GM21526 (cell line): Measurements from ENCODE around the gene CCDC85C.

Experiments used
- ATAC-seq: cut with Tn5 transposase; IDR thresholded peaks from one replicate; pipeline ENCODE4 v1.9.1; 2021; ENCODE audit warnings: moderate library complexity; ENCODE audit not compliant: unreplicated experiment, low FRiP score

The CCDC85C gene

DNA sequence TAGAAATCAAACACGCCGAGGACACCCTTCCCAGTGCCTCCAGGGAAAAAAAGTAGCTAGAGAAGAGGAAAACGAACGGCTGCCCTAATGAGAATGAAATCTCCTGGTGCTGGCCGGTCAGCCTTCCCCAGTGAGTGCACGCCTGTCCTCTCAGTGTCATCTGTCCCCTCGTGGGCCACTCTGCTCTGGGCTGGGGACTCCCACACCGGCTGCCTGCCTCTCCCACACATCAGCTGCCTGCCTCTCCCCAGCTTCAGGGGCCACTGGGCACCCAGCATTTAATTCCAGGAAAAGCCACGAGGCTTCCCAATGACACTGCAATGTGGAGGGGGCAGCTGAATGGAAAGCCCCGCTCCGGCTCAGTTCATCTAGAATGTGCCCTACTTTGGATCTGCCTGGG is 59.0 kb downstream of the CCDC85C start:
- no peak for ATAC-seq

- no peak for ATAC-seq
Measured at GRCh38 chr14:99543985-99544384, 60.0 kb downstream of the CCDC85C start.

DNA sequence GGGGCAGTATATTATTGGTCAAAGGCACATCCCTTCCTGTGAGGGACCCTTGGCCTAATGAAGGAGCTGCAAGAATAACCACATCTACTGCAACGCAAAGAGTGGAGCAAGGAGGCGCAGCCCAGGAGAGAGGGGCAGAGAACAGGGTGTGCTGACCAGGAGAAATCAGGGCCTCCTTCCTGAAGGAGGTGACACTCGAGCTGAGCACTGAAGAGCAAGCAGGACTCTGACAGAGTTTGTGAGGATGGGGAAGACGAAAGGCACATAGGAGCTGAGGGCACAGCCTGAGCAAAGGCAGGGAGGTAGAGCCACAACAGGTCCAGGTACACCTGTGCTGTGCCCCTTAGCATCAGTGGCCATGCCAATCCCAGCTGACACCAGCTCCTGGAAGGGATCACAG is 60.6 kb downstream of the CCDC85C start:
- ATAC-seq: no peak

DNA sequence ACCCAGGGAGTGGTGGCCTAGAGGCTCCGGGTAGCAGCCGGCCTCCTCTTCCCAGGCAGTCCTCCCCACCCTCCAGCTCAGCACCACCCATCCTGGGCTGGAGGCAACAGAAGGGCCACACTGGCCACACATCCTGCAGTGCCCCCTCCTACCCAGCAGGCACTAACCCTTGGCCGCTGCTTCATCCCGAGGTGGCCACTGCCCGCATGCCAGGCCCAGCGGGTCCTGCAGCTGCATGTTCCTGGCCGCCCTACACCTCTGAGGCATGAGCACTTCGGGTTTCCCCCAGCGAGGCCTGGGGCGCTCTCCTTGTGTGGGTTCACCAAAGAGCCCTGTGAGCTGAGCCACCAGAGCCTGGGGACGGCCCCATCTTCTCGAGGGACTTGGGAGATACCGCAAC is 61.4 kb downstream of the CCDC85C start:
- no peak for ATAC-seq

DNA sequence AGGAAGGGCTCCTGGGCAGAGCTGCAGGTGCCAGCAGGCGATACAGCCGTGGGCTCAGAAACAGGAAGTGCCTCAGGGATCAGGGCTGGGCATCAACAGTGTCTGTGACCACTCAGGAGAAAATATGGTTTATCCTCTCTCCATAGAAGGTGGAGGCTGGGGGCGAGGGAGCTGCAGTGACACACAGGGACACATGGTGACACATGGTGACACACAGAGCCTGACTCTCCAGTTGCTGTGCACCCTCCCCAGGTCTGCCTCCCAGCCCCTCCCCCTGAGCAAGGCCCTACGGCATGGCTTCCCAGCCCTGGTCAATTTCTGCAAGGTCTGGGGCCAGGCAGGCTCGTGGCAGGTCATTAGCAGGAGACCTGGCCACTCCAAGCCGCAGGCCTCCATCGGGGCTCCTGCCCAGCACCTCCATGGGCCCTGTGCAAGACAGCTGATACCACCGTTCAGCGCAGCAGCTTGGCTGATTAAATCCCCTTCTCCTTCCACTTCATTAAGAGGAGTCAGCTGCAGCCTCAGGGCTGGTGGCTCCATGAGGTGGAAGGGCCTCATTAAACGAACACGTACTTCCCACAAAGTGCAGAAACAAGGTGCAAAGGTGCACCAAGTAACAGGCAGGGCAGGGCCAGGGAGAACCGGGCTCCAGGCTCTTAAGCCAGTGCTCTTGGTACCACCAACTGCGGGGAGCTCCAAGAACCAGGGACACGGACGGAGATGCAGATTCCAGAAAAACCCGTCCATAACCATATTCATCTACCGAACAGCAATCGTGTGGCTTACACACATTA is 62.1 kb downstream of the CCDC85C start:
- no peak for ATAC-seq

- no peak for ATAC-seq
Measured at GRCh38 chr14:99541211-99541610, 62.8 kb downstream of the CCDC85C start.

DNA sequence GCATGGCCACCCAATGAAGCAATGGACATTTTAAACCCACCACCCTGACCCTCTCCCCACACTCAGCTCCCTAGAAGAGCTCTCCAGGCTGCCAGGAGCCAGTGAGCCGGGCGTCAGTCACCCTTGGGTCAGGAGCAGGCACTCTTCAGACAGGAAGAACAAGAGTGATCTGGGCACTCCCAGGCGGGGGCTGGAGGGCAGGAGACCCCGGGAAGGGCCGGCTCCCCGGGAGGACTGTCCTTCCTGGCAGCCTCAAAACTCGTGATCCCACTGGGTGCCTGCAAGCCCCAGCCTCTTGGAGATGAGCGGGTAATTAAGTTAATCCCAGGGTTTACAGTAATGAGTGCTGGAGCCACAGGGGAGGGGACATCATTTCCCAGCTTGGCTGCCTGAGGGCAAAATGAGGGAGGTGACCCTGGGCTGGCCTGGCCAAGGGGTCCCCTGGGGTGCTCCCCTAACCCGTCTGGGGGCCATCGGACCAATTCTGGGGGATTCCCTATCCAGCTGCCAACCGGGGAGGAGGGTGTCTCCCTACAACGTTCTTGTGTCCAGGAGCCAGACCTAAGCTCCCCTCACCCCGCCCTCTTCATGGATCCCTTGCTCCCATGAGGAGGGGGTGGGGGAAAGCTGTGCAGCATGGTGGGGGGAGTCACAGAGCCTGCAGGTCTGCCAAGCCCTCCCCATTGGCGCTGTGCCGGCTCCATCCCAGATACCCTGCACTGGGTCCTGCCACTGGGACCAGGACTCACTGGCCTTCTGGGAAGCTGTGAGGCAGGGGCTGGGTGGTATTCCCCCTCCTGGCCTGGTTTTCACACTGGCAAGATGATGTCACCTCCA is 63.6 kb downstream of the CCDC85C start:
- no peak for ATAC-seq

GRCh38 chr14:99539491-99539890 is 64.5 kb downstream of the CCDC85C start:
- ATAC-seq: no peak

GRCh38 chr14:99538733-99539132 is 65.3 kb downstream of the CCDC85C start:
- no peak for ATAC-seq

- no peak for ATAC-seq
Measured at GRCh38 chr14:99538275-99538674, 65.7 kb downstream of the CCDC85C start.

GRCh38 chr14:99537399-99537798 is 66.6 kb downstream of the CCDC85C start:
- no peak for ATAC-seq

DNA sequence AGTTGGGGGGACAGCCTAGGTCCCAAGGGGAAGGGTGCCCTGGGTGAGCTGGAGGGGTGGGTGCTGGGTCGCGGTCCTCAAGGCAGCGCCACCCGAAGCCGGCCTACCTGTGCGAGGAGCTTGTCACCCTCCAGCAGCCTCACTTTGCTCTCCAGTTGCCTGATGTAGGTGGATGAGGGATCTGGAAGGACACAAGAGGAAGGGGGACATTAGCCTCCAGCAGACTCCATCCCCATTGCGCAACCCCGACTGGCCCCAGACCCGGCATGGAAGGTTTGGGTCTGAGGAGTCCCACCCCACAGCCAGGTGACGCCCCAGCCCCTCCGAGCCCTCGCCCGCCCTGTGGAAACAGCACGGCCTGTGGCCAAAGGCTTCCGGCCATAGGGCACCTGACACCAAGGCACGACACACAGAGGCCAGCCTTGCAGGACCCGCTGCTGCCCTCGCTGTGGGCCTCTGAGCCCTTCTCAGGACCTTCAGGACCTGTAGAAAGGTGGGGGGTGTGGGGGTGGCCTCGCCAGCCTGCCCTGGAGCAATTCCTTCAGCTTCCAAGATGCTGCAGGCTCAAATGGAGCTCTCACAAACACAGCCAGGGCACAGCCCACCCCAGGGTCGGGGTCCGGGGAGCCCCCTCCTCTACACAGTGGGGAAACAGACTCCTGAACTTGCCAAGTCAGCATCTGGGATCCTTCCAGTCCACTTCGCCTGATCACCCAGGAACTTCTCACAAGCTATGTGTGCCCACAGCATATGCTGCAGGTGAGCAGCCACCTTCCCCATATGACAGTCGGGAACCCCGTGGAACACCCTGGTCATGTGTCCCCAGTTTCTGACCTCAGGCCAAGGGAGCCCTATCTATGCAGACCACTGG is 67.9 kb downstream of the CCDC85C start:
- ATAC-seq: no peak

DNA sequence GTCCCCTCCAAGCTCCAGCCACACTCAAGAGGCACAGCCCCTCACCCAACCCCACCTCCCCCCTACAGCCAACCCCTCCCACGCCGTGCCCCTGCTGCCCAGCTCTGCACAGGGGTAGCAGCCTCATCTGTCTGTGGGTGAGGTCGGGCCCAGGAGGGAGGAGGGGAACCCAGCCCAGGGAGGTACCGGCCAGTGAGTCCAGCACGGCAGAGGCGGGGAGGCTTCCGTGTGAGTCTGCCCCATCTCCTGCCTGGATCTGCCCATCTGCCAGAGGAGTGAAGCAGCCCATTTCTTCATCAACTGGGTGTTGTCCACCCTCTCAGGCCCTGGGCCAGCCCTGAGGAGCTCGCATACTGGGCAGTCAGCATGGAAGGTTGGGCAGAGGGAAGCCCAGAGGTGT is 68.6 kb downstream of the CCDC85C start:
- no peak for ATAC-seq

- ATAC-seq: no peak
Measured at GRCh38 chr14:99534863-99535262, 69.1 kb downstream of the CCDC85C start.

DNA sequence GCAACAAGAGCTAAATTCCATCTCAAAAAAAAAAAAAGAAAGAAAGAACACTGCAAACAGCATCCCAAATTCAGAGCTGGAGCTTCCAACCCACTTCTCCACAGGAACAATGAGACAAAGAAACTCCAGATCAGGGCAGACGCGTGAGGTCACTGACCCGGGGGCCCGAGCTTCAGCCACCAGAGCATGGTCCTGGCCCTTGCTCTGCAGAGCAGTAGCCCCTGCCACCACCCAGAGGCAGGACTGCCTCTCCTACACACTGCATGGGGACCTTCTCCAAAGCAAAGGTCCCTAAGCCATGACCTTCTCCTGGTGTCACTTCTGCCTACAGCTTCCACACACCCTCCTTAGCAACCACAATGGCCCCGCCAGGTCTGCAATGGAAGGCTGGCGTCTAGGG is 69.7 kb downstream of the CCDC85C start:
- no peak for ATAC-seq

DNA sequence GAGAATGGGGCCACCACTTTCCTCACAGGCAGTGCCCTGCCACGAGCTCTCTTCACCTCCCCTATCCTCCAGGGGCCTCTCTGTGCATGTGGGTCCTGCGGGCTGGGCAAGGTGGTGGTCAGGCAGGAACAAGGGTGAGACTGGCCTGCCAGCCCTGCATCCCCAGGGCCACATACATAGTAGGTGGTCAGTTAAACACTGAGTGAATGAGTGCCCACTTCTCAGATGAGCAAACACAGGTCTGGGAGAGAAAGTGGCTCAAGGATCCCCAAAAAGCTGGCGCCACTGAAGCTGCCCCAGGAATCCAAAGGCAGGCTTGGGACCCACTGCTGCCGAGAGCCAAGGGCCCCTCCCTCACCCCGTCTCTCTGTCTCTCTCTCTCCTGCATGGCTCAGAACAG is 71.7 kb downstream of the CCDC85C start:
- no peak for ATAC-seq

GRCh38 chr14:99531251-99532096 is 72.5 kb downstream of the CCDC85C start:
- no peak for ATAC-seq

- no peak for ATAC-seq
Measured at GRCh38 chr14:99530407-99531155, 73.4 kb downstream of the CCDC85C start.

DNA sequence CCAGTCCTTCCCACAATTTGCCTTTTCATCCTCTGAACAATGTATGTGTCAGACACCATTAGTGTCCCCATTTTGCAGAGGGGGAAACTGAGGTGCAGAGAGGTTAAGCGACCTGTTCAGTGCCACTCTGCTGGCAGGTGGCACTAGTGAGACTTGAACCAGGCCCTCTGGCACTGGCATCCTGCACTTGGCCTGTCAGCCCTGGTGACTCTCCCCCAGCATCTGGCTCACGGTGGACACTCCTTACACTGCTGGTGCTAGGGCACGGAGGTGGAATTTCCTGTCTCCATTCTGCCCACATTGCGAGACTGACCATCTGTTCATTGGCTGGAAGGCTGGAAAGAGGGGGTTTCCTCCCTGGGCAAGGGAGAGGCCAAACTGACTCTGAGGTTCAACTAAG is 74.1 kb downstream of the CCDC85C start:
- ATAC-seq: no peak
